ENCODE measurements around the gene MCIDAS.

The MCIDAS gene

GRCh38 chr5:55222092-55222984 is 4.8 kb downstream of the MCIDAS start:
- DNase-seq: no peak

GRCh38 chr5:55220433-55221185 is 6.5 kb downstream of the MCIDAS start:
- peak; percentile 29 for DNase-seq

- DNase-seq: no peak
These were observed 7.3 kb downstream of the MCIDAS start for GRCh38 chr5:55219770-55220169.

GRCh38 chr5:55218967-55219366 is 8.1 kb downstream of the MCIDAS start:
- DNase-seq: no peak

- no peak for DNase-seq
These were observed 15.8 kb downstream of the MCIDAS start for GRCh38 chr5:55211184-55211874.

- DNase-seq: no peak
These were observed 22.1 kb downstream of the MCIDAS start for GRCh38 chr5:55205001-55205400.

GRCh38 chr5:55191165-55191564 is 36.0 kb downstream of the MCIDAS start:
- DNase-seq: no peak

- no peak for DNase-seq
These were observed 38.2 kb downstream of the MCIDAS start for GRCh38 chr5:55188656-55189540.

- no peak for DNase-seq
These were observed 39.7 kb downstream of the MCIDAS start for GRCh38 chr5:55187370-55187769.

- no peak for DNase-seq
These were observed 47.1 kb downstream of the MCIDAS start for GRCh38 chr5:55180016-55180415.

- no peak for DNase-seq
These were observed 50.0 kb downstream of the MCIDAS start for GRCh38 chr5:55177078-55177477.

GRCh38 chr5:55176176-55176818 is 50.8 kb downstream of the MCIDAS start:
- DNase-seq: peak; percentile 37

GRCh38 chr5:55175781-55176175 is 51.3 kb downstream of the MCIDAS start:
- no peak for DNase-seq

- DNase-seq: no peak
These were observed 53.4 kb downstream of the MCIDAS start for GRCh38 chr5:55173687-55174230.

GRCh38 chr5:55172937-55173686 is 54.0 kb downstream of the MCIDAS start, which contains the start of gene CDC20B:
TSS of gene CDC20B (minus strand) at chr5:55173177. CDS start at chr5:55173000, 177 bp downstream.
- peak; percentile 79 for DNase-seq

GRCh38 chr5:55172051-55172899 is 54.8 kb downstream of the MCIDAS start:
- peak; percentile 67 for DNase-seq

GRCh38 chr5:55171471-55171870 is 55.6 kb downstream of the MCIDAS start:
- DNase-seq: no peak
